Gastrocnemius medialis (tissue), 4 donors: ENCODE data around the gene NEK2.
"Not testable (repeated sequence)": the region's sequence is repeated elsewhere in the genome, so short reads cannot be mapped to it uniquely, and the experiment has no call there.

ENCODE experiments used
- CTCF ChIP-seq, 5 experiments: fragments of 450-650 bp in 3 of 5; fragments of 200-600 bp in 2 of 5; sonication (generic) in 2 of 5; IDR thresholded peaks in 4 of 5; conservative IDR thresholded peaks in 1 of 5; 1 replicate in 4 of 5; 2 replicates in 1 of 5; pipeline ENCODE4 v1.5.1; 2016 to 2019; ENCODE audit warnings: antibody characterized with exemption in 5 of 5, mild to moderate bottlenecking in 3 of 5, moderate library complexity in 3 of 5
- POLR2A ChIP-seq, 2 donors: fragments of 450-650 bp; IDR thresholded peaks; one replicate each; pipeline ENCODE4 v1.6.1; 2017; ENCODE audit warnings: antibody characterized with exemption in 2 of 2, mild to moderate bottlenecking in 2 of 2, moderate library complexity in 2 of 2

GRCh38 chr1:211625866-211626265 lies 49.6 kb downstream of the NEK2 start:
- not testable (repeated sequence) for TF ChIP-seq CTCF (IDR thresholded peaks at IDR 0.05 in 4 of 5, conservative IDR thresholded peaks at IDR 0.05 in 1 of 5); POLR2A (IDR thresholded peaks at IDR 0.05)
